Adrenal gland (tissue), 5 donors: ENCODE results near the gene UBXN2A.

Source experiments
- POLR2A ChIP-seq, 2 donors: fragments of 450-650 bp; IDR thresholded peaks; one replicate each; pipeline ENCODE4 v1.6.1; 2017; ENCODE audit warnings: antibody characterized with exemption in 2 of 2, mild to moderate bottlenecking in 2 of 2, moderate library complexity in 1 of 2
- TF ChIP-seq, protein P1 (sequence below), 6 experiments: fragments of 450-650 bp in 4 of 6; fragments of 200-600 bp in 2 of 6; sonication (generic) in 1 of 6; IDR thresholded peaks; 1 replicate in 5 of 6; 2 replicates in 1 of 6; pipeline versions ENCODE4 v1.5.1 to v1.8.0; 2016 to 2021; ENCODE audit warnings: antibody characterized with exemption in 6 of 6, mild to moderate bottlenecking in 2 of 6, moderate library complexity in 1 of 6
- donor health status: DM: no; HTN: no; CAD: no.

DNA sequence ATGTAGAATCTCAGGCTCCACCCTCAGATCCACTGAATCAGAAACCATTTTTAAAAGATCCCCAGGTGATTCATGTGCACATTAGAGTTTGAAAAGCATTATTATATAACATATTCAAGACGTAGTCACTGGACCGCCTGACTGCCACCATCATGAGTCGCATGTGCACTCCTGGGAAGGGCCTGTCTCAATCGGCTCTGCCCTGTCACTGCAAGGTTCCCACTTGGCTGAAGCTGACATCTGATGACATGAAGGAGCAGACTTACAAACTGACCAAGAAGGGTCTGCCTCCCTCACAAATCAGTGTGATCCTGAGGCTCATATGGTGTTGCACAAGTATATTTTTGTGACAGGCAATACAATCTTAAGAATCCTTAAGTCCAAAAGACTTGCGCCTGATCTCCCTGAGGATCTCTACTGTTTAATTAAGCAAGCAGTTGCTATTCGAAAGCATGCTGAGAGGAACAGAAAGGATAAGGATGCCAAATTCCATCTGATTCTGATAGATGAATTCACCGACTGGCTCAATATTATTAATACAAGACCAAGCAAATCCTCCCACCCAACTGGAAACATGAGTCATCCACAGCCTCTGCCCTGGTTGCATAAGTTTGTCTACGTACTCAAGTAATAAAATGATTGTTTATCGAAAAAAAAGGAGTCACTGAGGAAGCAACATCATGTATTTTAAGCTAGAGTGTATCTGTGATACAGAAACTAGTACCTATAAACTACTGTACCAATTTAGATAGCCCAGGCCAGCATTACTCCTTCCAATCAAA lies 39.5 kb upstream of the UBXN2A start:
- TF ChIP-seq, protein P1, sequence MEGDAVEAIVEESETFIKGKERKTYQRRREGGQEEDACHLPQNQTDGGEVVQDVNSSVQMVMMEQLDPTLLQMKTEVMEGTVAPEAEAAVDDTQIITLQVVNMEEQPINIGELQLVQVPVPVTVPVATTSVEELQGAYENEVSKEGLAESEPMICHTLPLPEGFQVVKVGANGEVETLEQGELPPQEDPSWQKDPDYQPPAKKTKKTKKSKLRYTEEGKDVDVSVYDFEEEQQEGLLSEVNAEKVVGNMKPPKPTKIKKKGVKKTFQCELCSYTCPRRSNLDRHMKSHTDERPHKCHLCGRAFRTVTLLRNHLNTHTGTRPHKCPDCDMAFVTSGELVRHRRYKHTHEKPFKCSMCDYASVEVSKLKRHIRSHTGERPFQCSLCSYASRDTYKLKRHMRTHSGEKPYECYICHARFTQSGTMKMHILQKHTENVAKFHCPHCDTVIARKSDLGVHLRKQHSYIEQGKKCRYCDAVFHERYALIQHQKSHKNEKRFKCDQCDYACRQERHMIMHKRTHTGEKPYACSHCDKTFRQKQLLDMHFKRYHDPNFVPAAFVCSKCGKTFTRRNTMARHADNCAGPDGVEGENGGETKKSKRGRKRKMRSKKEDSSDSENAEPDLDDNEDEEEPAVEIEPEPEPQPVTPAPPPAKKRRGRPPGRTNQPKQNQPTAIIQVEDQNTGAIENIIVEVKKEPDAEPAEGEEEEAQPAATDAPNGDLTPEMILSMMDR (IDR thresholded peaks at IDR 0.05), result no peak
- TF ChIP-seq POLR2A (IDR thresholded peaks at IDR 0.05), result no peak
